Mesendoderm (in vitro differentiated cells): ENCODE results near the gene LRCH1.

ENCODE experiments used
- DNase-seq: peaks from one replicate; pipeline ENCODE4 v3.0.0; 2013
- H2AK5ac ChIP-seq: 2 replicates; pipeline ENCODE4 v1.6.1; 2013; ENCODE audit warnings: low read length, inconsistent platforms
- H2BK120ac ChIP-seq: 2 replicates; pipeline ENCODE4 v1.6.1; 2013; ENCODE audit warnings: low read depth, mild to moderate bottlenecking, low read length, moderate library complexity, mixed read lengths
- H2BK15ac ChIP-seq: replicated peaks from 2 replicates; pipeline ENCODE4 v1.6.1; 2013; ENCODE audit warnings: low read depth, mild to moderate bottlenecking, moderate library complexity
- H2BK5ac ChIP-seq: 2 replicates; pipeline ENCODE4 v1.6.1; 2013; ENCODE audit warnings: low read length, inconsistent platforms
- H3K18ac ChIP-seq: 2 replicates; pipeline ENCODE4 v1.6.1; 2013; ENCODE audit warnings: mild to moderate bottlenecking, low read length, mixed read lengths
- H3K23ac ChIP-seq: one replicate; pipeline ENCODE4 v1.6.1; 2013; ENCODE audit warnings: low read length
- H3K27ac ChIP-seq: 2 replicates; pipeline ENCODE4 v1.5.1; 2013; ENCODE audit warnings: low read depth, mild to moderate bottlenecking, inconsistent platforms, low read length, moderate library complexity
- H3K27me3 ChIP-seq: 2 replicates; pipeline ENCODE4 v1.6.1; 2013; ENCODE audit warnings: low read length, control low read depth, mild to moderate bottlenecking, inconsistent platforms; ENCODE audit not compliant: insufficient read depth, poor library complexity
- H3K36me3 ChIP-seq: 2 replicates; pipeline ENCODE4 v1.6.1; 2013; ENCODE audit warnings: low read length, inconsistent platforms; ENCODE audit not compliant: control insufficient read depth, insufficient read depth
- H3K4ac ChIP-seq: one replicate; pipeline ENCODE4 v1.6.1; 2013; ENCODE audit warnings: low read depth, mild to moderate bottlenecking, low read length, moderate library complexity
- H3K4me1 ChIP-seq: 2 replicates; pipeline ENCODE4 v1.6.1; 2013; ENCODE audit warnings: low read depth, low read length, inconsistent platforms; ENCODE audit not compliant: control insufficient read depth
- H3K4me2 ChIP-seq: 2 replicates; pipeline ENCODE4 v1.6.1; 2013; ENCODE audit warnings: low read length
- H3K4me3 ChIP-seq: 2 replicates; pipeline ENCODE4 v1.5.1; 2013; ENCODE audit warnings: mild to moderate bottlenecking, low read length
- H3K56ac ChIP-seq: one replicate; pipeline ENCODE4 v1.6.1; 2013; ENCODE audit warnings: low read length
- H3K79me1 ChIP-seq: 2 replicates; pipeline ENCODE4 v1.6.1; 2013; ENCODE audit warnings: low read length, inconsistent platforms
- H3K79me2 ChIP-seq: 2 replicates; pipeline ENCODE4 v1.6.1; 2013; ENCODE audit warnings: mild to moderate bottlenecking, low read length; ENCODE audit not compliant: control insufficient read depth, insufficient read depth
- H3K9ac ChIP-seq: 2 replicates; pipeline ENCODE4 v1.6.1; 2013; ENCODE audit warnings: low read length, inconsistent platforms
- H4K5ac ChIP-seq: one replicate; pipeline ENCODE4 v1.6.1; 2013; ENCODE audit warnings: low read length
- H4K8ac ChIP-seq: one replicate; pipeline ENCODE4 v1.6.1; 2013; ENCODE audit warnings: low read depth, mild to moderate bottlenecking, control low read depth, low read length, moderate library complexity
- WGBS: extraction: QIAGEN DNeasy Blood & Tissue Kit; methylation state at CpG from one replicate; pipeline ENCODE4 v1.1.7; 2013; ENCODE audit warnings: low lambda C conversion rate, missing lambda C conversion rate; ENCODE audit not compliant: insufficient coverage; ENCODE audit errors: extremely low coverage; 5-methylcytosine and 5-hydroxymethylcytosine counted together

The LRCH1 gene

DNA sequence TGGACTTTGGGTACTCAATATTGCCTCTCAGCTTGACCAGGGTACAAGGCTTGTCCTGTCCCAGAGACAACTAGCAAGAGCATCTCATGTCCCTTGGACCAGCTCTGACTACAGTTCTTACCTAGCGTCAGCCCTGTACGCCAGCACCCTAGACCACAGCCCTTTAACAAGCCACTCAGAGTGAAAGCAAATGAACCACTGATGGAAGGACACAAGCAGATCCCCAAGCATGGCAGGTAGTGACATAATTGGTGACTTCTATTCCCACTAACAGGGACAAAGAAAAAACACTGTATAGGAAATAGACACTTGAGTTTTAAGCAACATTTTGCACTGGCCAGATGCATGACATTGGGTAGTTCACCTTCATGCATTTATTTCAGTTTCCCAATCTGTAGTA lies 8.8 kb upstream of the LRCH1 start:
- H3K4me1 ChIP-seq = no peaks in the 10 kb centered on the region
- H3K27me3 ChIP-seq = no peaks in the 10 kb centered on the region
- H3K9ac ChIP-seq = no peak overlapping the region
- WGBS = no CpG with 5 or more reads among the region's 2 CpGs
- H3K27ac ChIP-seq = no peak overlapping the region
- H3K23ac ChIP-seq = no peak overlapping the region
- H4K8ac ChIP-seq = no peak overlapping the region
- H3K4me2 ChIP-seq = no peak overlapping the region
- H2AK5ac ChIP-seq = no peak overlapping the region
- no peak overlapping the region for H2BK5ac ChIP-seq
- no peak for DNase-seq
- no peak overlapping the region for H3K4ac ChIP-seq
- no peak overlapping the region for H3K4me3 ChIP-seq
- H3K56ac ChIP-seq = no peak overlapping the region
- H3K79me2 ChIP-seq = no peaks in the 10 kb centered on the region
- no peak overlapping the region for H4K5ac ChIP-seq
- H3K79me1 ChIP-seq = no peaks in the 10 kb centered on the region
- H3K18ac ChIP-seq = no peak overlapping the region
- H2BK120ac ChIP-seq = no peak overlapping the region
- no peaks in the 10 kb centered on the region for H3K36me3 ChIP-seq
- H2BK15ac ChIP-seq = no peak overlapping the region

DNA sequence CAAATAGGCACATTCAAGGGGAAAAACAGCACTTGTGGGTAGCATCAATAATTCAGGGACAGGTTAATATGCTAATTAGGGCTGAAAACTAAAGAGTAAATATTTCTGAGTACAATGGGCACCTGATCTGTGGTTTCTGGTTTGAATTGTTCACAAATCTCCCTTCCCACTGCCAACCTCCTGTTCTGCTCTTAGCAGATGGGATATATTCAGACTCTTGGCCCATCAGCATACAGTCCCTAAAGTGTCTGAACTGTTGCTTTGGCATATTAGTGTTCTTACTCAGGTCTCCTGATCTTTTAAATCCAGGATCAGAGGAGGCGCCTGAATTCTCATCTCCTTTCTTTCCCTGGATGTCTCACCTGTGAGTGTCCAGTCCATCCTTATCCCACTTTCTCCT lies 8.2 kb upstream of the LRCH1 start:
- no peak overlapping the region for H2BK120ac ChIP-seq
- WGBS = no CpG with 5 or more reads among the region's 1 CpG
- H3K4me2 ChIP-seq = no peak overlapping the region
- DNase-seq = no peak
- no peak overlapping the region for H3K9ac ChIP-seq
- no peak overlapping the region for H3K4ac ChIP-seq
- H2BK5ac ChIP-seq = no peak overlapping the region
- no peaks in the 10 kb centered on the region for H3K36me3 ChIP-seq
- H2AK5ac ChIP-seq = no peak overlapping the region
- H3K4me3 ChIP-seq = no peak overlapping the region
- no peaks in the 10 kb centered on the region for H3K79me1 ChIP-seq
- H3K18ac ChIP-seq = no peak overlapping the region
- H4K5ac ChIP-seq = no peak overlapping the region
- no peaks in the 10 kb centered on the region for H3K79me2 ChIP-seq
- H3K23ac ChIP-seq = no peak overlapping the region
- H4K8ac ChIP-seq = no peak overlapping the region
- no peak overlapping the region for H3K56ac ChIP-seq
- no peaks in the 10 kb centered on the region for H3K4me1 ChIP-seq
- no peak overlapping the region for H3K27ac ChIP-seq
- H2BK15ac ChIP-seq = no peak overlapping the region
- no peaks in the 10 kb centered on the region for H3K27me3 ChIP-seq

DNA sequence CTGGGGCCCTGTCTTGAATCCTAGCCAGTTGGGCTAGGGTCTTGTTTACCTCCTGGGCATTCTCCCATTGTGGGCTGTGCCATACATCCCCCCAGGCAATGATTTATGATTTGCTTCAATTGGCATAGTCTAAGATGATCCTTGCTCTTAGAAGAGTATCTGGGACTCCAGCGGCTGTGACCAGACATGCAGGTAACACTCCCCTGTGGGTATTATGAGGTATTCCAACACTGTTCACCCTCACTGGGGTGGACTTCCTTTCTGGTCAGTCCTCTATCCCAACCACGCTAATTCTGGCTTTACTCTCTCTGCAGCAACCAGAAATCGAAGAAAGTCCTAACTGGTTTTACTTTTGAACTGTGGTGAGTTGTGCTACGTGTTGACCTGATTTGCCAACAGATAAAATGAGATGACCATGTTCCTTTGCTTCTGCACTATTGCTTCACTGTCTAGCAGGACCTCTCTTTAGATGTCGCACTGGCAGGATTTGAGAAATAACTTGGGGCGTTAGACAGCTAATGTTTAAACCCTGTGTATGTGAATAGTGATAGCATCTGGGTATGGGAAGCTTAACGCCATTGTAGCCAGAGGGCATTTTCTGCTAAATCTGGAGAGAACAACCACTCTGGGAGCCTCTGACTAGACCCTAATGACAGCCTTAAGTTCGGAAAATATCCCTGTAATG lies 6.7 kb upstream of the LRCH1 start:
- Histone ChIP-seq H3K36me3 (no peaks in the 10 kb centered on the region), H2BK15ac (no peak overlapping the region), H4K5ac (no peak overlapping the region), H3K18ac (no peak overlapping the region), H2AK5ac (no peak overlapping the region), H3K9ac (no peak overlapping the region), H3K79me1 (no peaks in the 10 kb centered on the region), H3K4me1 (no peaks in the 10 kb centered on the region), H2BK120ac (no peak overlapping the region), H3K23ac (no peak overlapping the region), H3K27ac (no peak overlapping the region), H3K4me3 (no peak overlapping the region), H4K8ac (no peak overlapping the region), H3K56ac (no peak overlapping the region), H2BK5ac (no peak overlapping the region), H3K27me3 (no peaks in the 10 kb centered on the region), H3K4me2 (no peak overlapping the region), H3K4ac (no peak overlapping the region), H3K79me2 (no peaks in the 10 kb centered on the region)
- WGBS = no CpG with 5 or more reads among the region's 8 CpGs
- DNase-seq = no peak

DNA sequence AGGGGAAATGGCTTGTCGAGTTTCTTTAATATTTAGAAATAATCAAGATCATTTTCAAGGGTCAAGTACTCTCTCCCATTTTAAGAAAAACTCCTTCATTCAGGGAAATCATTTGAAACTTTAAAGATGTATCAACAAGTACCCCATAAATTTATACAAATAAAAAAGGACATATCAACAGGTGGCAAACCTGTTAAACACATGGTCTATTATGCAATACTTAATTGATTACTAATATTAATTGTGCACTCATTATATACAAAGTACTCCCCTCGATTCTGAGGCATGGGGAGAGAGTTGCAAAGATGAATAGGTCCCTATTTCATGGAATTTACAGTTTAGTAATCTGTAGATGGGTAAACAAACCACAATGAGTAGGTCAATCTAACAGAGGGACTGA lies 2.1 kb upstream of the LRCH1 start:
- Histone ChIP-seq H3K18ac (no peak overlapping the region), H4K8ac (no peak overlapping the region), H3K4me2 (no peak overlapping the region), H3K56ac (no peak overlapping the region), H3K27ac (no peak overlapping the region), H2BK5ac (no peak overlapping the region), H3K4me3 (no peak overlapping the region), H3K79me1 (peaks cover 2% of the 10 kb centered on the region), H3K4me1 (peaks cover 2% of the 10 kb centered on the region), H2BK15ac (no peak overlapping the region), H3K36me3 (no peaks in the 10 kb centered on the region), H2BK120ac (no peak overlapping the region), H2AK5ac (no peak overlapping the region), H3K27me3 (no peaks in the 10 kb centered on the region), H3K4ac (no peak overlapping the region), H3K9ac (no peak overlapping the region), H4K5ac (no peak overlapping the region), H3K23ac (no peak overlapping the region), H3K79me2 (peaks cover 18% of the 10 kb centered on the region)
- no peak for DNase-seq
- no CpG with 5 or more reads among the region's 2 CpGs for WGBS

DNA sequence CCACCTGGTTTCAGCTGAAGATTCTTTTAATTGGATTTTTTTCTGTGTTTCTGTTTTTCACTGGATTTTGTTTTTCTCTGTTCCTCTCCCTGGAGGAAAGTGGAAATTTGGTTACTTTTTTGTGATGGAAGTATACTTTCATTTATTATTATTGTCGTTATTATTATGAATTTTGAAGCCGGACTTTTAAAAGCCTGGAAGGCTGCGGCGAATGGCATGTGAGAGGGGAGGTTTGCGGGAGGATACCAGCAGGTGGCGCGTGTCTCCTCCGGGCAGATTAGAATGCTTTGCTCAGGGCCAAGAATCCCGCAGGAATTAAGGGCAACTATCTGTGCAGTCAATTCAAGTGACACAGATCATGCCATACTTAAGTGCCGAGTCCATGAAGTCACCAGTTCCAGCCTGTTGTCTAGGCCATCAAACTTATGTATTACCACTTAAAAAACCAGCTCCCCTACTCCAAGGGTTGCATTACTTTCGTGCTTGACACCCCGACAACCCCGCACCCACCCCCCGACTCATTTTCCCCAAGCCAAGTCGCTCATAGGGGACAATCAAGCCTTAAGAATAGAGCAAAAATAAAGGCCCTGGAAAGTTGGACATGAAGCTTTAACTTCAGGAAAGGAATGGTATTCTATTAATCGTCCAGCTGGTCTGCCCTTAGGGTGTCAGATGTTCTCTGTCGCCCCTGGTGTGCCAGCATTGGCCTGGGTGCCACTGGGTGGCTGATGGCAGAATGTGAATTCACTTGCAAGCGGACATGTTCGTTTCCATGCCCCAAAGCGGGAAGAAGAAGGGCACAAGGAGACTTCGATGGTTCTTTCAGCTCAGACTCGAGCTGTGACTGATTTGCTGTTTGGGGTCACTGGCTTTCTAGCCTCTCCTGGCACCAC lies 1.3 kb upstream of the LRCH1 start:
- peaks cover 22% of the 10 kb centered on the region for H3K79me2 ChIP-seq
- no peak overlapping the region for H3K56ac ChIP-seq
- no peaks in the 10 kb centered on the region for H3K36me3 ChIP-seq
- no peak overlapping the region for H4K5ac ChIP-seq
- H2BK5ac ChIP-seq = no peak overlapping the region
- H2BK120ac ChIP-seq = no peak overlapping the region
- H4K8ac ChIP-seq = no peak overlapping the region
- H3K4me1 ChIP-seq = peaks cover 2% of the 10 kb centered on the region
- H2AK5ac ChIP-seq = no peak overlapping the region
- peak; percentile 86 for DNase-seq
- H3K27ac ChIP-seq = no peak overlapping the region
- WGBS = no CpG with 5 or more reads among the region's 22 CpGs
- no peak overlapping the region for H3K4me2 ChIP-seq
- H3K18ac ChIP-seq = no peak overlapping the region
- no peak overlapping the region for H3K4me3 ChIP-seq
- H2BK15ac ChIP-seq = no peak overlapping the region
- H3K9ac ChIP-seq = no peak overlapping the region
- peaks cover 5% of the 10 kb centered on the region for H3K79me1 ChIP-seq
- no peaks in the 10 kb centered on the region for H3K27me3 ChIP-seq
- H3K23ac ChIP-seq = no peak overlapping the region
- H3K4ac ChIP-seq = no peak overlapping the region
